Dedifferentiated amniotic fluid mesenchymal stem cell (primary cell): ENCODE data around the gene TRHDE.

Source experiments
- DNase-seq: peaks from one replicate; pipeline ENCODE4 v3.0.0-alpha.2; 2016; ENCODE audit errors: extremely low spot score

Gene TRHDE

DNA sequence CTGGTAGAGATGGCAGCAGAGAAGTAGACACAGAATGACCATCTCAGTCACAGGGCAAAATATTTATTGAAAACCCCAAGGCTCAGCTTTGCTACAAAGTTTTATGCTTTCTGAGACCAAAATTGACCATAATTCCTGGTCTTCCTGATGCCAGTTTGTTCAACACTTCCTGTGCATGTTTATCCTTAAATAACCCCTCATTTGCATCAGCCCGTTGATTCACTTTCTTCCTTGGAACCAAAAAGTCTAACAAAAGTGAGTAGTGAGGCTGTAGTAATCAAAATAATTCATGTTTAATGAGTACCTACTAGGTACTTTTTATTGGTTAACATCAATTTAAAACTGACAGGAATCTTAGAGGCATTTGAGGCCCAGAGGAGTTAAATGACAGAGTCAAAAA lies 51.7 kb downstream of the TRHDE start:
- no peak for DNase-seq

DNA sequence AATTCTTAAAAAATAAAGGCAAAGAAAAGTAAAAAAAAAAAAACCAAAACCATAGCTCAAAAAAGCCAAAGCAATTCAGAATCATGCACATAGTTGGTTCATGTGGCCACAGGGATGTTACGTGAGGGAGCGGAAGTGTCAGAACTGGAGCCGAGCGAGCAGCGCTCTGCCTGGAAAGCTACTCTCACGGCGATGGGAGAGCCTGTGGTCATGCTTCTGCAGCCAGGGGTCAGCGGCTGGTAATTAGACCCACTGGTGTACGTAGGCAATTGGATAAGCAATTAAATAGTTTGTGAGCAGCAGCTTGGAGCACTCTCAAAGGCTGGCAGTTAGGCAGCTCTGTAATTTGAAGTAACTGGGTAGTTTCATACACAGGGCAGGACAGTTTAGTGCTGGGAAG lies 58.1 kb downstream of the TRHDE start:
- DNase-seq: no peak

DNA sequence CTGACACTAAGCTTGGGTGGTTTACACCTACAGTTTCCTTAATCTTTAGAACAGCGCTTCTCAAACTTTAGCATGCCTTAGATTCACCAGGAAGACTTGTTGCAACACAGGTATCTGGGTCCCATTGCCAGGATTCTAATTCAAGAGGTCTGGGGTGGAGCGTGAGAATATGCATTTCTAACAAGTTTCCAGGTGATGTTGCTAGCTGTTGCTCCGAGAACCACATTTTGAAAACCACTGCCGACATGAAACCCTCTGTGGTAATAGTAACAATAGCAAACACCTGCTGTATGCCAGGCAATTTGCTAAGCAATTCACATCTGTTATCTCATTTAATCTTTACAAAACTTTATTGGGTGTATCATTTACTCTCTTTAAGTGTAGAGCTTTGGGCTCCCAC lies 58.6 kb downstream of the TRHDE start:
- no peak for DNase-seq

DNA sequence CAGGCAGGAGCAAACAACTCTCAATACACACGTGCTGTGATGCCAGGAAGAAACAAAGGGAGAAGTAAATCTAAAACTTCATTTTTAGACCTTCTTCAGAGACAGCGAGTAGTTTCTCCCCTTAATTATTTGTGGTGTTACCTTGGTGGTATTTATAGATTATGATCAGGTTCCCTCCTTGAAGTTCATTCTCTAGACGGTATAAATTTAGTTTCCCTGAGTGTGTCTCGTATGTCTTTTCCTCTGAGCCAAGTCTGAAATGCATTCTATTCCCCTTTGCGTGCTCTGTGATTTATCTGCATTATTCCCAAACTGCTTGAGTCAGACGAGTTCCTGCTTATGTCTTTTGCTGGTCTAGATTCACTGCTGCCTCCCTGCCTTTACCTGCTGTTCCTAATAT lies 65.2 kb downstream of the TRHDE start:
- no peak for DNase-seq

DNA sequence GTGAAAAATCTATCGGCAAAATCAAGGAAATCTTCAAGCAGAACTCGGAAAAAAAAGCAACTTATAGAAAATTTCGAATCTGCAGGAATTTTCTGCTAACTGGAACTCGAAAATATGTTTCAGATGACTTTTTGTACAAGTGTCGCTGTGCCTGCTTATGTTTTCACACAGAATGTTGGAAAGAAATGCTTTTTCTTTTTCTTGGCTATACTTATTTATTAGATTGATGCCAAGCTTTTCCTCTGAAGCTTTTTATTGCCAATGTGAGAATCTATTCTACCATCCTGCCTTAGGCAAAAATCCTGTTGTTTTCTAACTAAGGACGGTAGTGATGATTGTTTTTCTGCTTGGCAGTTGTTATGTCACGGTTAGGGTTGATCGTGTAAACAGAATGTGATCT lies 65.8 kb downstream of the TRHDE start:
- no peak for DNase-seq

DNA sequence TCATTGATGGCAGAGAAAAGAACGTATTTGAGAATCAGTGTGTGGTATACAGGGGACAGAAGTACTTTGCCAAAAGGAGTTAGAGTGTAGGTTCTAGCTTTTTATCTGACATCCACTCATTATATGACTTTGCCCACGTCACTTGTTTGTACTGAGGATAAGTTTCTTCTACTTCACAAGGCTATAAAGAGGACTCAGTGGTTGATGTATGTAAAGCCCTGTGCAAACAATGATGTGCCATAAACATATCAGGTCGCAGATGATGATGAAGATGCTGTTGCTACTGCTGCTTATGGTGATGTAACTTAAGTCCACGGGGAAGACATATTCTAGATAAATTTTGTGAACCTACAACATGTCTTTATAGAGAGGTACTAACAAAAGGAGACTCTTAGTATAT lies 66.3 kb downstream of the TRHDE start:
- no peak for DNase-seq

DNA sequence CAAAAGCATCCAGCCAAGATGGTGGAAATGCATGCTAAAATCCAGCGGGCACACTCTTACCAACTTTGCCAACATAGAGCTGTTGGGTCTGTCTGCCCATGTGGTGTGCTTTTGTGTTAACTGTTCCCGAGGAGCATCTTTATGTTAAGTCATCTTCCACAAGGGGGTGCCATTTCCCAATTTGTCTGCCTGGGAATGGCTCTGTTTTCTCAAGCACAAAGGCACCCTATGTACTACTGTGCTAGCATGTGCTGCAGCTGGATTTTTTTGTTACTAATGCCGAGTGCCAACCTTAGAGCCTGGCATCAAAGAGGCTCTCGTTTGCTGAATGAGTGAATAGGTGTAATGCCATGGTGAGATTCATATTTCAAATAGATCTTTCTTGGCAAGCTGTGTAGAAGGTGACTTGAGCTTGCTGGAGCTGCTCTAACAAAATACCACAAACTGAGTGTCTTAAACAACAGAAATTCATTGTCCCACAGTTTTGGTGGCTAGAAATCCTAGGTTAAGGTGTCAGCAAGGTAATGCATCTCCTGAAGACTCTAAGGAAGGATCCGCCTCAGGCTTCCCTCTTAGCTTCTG lies 74.3 kb downstream of the TRHDE start:
- peak; percentile 86 for DNase-seq

DNA sequence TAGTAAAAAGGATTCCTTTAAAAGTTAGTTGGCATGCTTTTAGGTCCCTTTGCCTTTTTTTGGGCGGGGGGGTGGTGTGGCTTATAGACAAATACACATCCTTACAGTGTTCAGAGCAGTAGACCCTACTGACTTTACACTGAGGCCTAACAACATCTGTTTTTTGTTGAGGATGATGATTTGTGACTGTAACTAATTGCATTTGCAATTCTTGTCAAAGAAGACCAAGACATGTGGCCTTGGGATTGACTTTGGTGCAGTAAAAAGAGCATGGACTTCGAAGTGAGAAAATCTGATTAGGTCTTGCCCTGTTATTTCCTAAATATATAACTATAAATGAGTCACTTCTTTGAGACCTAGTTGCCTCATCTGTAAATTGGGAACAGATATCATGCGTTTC lies 77.3 kb downstream of the TRHDE start:
- no peak for DNase-seq

DNA sequence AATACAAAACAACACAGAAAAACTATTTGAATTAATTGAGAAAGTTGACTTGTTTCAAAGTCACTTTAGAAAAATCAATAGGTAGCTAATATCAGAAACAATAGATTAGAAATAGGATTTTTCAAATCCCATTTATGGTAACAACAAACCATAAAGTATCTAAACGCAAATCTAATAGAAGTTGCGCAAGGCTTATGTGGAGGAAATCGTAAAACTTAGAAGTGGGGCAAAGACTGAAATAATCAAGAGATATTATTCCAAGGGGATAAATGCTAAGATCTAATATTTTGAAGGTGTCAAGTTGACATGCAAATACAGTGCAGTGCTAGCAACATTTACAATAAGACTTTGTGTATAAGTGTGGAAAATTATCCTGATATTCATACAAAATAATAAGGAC lies 87.2 kb downstream of the TRHDE start:
- DNase-seq: no peak

DNA sequence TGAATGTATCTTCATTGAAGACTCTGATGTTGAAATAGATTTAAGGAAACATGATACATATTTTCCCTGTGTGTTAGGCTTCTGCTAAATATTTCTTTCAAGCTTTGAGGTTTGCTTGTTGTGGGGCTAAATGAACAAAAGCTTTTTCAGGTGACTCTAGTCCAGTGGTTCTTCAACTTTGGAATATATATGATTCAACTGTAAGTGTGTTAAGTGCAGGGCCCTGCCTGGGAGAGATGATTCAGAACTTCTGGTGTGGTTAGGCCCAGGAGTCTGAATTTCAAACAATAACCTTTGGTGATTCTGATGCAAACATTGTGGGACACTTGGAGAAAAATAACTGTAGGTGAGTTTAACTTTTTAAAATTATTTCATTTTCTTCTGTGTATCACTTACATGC lies 93.0 kb downstream of the TRHDE start:
- no peak for DNase-seq

DNA sequence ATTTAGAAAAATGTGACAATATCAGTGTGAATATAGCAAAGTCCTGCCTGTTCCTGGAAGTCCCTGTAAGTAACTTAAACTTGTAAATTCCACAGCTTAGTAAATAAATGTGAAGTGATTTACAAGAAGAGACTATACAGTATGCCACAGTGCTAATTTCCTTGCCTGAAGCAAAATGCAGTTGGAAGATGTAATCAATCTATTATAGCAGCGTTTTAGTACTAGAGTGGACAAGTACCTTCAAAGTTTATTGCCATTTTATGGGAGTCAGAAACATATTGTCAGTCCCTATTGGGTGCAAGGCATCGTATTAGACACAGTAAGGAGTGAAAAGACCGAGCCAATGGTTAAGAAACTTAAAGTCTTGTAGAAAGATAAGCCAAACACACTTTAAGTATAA lies 94.1 kb downstream of the TRHDE start:
- DNase-seq: no peak

DNA sequence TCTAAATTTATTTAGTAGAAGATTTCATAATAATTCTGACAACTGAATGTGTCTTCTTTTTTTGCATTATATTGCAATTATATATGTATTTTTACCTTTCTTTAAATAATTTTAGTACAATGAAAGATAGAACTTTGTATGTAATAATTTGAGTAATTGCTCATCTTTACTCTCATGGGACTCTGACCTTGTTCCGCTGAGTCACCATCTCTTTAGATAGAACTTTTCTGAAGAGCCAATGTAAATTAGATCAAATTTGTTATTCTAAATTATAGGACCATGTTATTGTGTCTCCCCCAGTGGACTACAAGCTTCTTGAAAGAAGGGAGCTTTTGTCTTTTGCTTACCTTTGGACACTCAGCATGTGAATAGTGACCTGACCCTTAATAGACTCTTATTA lies 96.1 kb downstream of the TRHDE start:
- DNase-seq: no peak

DNA sequence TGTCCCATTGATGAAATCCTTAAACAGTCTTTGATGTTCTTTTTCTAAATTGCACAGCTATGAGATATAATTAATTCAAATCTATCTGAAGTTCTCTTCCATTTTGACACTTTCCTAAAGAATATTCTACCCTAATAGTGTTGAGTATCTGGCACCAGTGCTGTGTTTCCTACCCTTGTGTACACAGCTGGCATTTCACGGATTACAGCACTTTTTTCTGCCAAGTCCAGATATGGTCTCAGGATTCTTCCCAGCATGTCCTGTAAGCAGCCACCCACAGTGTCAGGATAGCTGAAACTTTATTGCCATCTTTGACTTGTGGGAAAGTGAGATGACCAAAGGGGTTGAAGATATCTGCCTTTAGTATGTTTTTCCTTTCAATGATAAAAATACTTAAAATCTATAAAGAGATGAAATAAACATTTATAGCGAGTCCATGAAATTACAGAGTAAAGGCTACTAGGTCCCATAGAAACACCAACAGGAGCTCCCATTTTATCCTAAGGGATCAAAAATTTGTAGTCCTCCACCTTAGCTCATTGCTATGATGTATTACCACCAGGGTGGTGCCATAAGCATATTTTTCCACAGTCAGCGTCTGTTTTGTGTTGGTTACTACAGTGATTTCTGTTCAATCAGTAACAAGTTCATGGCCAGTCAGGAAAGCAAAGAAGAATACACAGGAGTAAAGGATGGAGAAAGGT lies 96.7 kb downstream of the TRHDE start:
- DNase-seq: no peak

DNA sequence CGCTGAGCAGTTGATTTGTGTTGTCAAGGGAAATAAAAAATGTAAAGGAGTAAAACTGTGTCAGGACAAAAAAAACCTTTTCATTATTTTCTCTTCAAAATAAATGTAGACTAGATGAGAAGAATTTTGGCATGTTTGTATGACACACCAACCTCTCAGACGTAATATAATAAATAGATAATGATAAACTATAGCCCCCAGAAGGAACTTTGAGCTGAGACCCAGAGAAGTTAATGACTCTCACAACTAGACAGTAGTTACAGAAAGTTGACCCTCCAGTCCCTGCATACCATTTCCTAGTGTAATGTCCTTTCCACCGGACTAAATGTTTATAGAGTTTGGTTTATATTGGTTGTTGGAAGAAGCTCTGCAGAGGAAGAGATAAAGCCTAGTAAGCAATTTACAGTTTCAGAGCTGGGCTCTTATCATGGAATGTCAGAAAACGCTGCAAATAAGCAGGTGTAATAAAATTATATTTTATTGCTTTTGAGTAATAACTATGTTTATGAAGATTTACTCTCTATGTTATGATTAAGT lies 97.3 kb downstream of the TRHDE start:
- no peak for DNase-seq

DNA sequence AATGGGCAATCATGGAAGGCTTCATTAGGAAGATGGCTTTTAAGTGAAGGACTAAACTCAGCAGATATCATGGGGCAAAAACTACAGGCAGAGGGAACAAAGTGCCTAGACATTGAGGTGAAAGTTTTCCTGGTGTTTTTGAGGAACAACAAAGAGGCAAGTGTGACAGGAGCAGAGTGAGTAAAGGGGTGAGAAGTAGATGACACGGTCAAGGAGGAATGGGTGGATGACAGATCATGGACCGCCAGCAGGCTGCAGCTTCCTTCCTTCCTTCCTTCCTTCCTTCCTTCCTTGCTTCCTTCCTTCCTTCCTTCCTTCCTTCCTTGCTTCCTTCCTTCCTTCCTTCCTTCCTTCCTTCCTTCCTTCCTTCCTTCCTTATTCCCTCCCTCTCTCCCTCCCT lies 108.3 kb downstream of the TRHDE start:
- no peak for DNase-seq

DNA sequence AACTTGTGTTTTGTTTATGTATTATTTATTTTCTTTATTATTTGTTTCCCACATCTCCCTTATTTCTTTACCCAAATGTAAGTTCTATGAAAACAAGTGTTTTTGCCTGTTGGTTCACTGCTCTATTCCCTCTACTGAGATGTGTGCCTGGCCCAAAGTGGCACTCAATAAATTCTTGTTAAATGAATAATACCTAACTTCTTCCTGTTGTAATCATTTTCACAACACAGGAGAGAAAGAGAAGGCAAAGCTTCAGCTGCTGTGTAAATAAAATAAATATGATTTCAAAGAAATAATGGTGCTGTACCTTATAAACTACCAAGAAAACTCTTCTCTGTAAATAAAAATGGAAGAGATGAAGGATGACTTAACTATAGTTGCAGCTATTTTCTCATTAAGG lies 116.2 kb downstream of the TRHDE start:
- DNase-seq: no peak

DNA sequence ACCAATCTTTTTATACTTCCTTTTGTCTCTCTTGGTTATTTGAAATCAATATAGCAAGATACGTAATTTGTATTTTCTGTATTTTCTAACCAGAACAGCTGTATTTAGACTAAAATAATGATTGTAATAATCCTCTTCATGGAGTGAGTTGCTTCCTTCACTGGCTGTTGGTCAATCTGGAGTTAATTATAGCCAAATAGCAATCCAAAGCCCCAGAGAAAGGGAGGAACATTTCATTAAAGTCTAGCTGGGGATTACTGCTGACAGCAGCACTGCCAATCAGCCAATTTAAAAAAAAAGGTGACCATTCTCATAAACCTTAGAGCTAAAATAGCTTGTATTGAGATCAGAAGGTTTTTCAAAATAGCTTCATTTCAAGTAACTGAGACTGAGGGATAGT lies 118.0 kb downstream of the TRHDE start:
- no peak for DNase-seq

DNA sequence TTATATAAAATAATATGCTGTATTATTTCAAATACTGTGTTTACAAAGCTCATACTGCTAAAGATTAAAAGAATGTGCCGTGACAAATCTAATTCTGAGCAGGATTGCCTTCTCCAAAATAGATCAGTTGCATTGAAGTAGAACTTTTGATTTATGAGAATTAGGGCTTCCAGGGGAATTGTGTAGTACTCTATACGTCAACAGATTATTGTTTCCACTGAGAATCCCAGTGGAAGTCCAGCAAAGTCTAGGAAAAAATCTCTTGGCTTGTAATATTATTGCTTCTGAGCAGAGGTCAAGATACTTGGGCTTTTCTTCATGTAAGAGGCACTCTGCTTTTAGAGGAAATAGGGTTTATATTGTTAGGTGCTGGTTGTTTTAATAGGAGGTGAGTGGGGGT lies 133.9 kb downstream of the TRHDE start:
- no peak for DNase-seq

DNA sequence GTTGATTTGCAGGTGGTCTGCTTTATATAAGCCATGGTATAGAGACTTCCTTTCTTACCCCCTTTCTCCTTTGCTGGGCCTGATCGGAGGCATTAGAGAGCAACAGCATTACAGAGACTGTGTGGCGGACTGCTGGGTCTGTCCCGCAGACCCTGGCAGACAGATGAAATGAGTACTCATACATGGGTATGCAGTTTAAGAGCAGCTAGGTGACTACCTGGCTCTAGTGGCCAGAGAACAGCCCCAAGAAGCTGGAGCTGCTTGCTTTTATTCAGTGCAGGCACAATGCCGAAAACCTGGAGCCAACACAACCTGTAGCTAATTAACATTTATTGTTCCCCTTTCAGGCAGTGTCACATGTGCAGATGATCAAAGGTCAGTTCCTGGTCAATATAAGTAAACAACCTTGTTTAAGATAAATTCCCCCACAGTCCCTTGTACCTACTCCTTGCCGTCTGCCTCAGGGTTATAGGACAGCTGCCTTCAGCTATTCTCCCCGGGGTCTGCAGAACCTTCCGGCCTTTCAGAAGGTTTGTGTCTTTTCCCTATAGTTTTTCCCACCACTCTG lies 160.0 kb downstream of the TRHDE start:
- no peak for DNase-seq

DNA sequence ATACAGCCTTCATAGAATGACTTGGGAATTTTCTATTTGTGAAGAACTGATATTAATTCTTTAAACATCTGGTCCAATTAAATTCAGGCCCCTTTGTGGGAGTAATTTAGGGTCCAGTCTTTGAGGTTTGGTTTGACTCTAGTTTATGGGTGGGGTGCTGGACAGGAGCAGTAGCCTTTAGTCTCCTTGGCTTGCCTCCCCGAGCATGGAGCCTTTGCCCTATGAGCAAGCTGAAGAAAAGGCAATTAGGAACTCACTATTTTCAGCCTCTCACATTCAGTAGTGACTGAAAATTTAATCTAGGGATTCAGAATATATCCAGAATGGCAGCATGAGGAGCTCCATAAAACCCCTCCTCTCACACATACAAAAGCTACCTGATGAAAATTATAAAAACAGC lies 161.1 kb downstream of the TRHDE start:
- no peak for DNase-seq

DNA sequence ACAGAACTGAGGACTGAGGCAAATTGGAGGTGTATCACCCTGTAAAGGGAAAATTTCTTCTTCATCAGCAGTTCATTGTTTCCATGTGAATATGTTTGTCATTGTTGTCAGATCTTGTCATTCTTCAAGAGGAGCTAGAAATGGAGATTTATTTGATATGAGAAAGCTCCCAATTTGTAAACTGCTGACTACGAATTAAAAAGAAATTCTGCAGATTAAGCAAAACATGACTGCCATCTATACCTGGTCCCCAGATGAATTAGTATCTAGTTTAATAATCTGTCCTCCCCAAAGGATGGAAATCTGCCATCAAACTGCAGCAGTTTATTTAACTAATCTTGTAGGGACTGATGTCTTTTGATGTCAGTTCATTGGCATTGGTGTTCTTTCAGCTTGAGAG lies 162.8 kb downstream of the TRHDE start:
- no peak for DNase-seq

DNA sequence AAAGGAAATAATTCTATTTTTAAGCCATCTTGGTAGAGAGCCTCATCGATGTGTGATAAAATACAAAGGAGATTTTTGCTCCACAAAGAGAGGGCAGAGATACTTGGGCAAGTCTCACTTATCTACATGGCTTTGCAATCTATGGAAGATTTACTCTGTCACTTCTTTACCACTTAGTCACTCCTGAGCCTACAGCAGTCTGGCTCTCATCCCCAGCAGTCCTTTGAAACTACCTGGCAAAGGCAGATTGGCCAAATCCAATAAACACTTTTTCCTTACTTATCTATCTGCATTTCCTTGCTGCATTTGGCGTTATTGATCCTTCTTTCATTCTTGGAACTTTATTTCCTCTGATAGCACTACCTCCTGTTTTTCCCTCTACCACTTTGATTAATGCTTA lies 170.0 kb downstream of the TRHDE start:
- DNase-seq: no peak

DNA sequence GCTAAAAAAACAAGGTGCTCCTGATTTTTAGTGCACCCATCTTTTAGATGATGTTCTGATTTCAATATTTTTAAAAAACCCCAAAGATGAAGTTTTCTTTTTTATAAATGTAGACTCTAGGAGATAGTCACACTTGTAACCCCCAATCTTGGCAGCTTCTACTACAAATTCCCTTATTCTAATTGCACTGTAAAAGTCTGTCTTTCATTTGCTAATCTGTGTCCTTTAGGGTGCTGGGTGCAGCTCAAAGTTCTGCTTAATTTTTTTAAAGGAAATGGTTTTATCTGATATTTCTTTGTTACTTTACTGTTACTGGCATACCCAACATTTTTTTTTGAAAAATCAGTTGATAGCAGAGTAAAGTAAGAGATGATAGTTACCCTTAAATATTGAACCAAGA lies 172.0 kb downstream of the TRHDE start:
- no peak for DNase-seq

DNA sequence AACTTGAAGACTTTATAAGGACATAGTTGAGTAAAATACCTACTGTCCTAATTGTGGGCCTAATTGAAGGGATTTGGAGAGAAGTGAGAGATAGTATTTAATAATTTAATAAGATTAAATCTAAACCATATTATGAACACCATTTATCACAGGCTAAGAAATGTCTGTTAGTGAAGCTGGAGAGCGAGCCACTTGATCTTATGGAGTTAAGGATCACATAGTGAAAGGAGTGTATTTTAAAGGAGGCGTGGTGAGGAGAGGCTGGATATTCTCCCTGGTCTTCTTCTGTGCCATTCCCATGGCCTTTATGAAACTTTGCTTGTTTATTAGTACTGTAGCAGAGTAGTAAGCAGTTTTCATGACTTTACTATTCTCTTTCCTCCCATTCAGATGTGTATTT lies 172.4 kb downstream of the TRHDE start:
- DNase-seq: no peak
